C4-2B (cell line): ENCODE data around the gene SNAP25.

ENCODE experiments used
- ZFX ChIP-seq: fragments of 450-650 bp; IDR thresholded peaks from 2 replicates; pipeline ENCODE4 v1.6.1; 2017
- TF ChIP-seq, protein P1 (sequence below): fragments of 450-650 bp; conservative IDR thresholded peaks from 2 replicates; pipeline ENCODE4 v1.5.1; 2017; ENCODE audit warnings: mild to moderate bottlenecking

DNA sequence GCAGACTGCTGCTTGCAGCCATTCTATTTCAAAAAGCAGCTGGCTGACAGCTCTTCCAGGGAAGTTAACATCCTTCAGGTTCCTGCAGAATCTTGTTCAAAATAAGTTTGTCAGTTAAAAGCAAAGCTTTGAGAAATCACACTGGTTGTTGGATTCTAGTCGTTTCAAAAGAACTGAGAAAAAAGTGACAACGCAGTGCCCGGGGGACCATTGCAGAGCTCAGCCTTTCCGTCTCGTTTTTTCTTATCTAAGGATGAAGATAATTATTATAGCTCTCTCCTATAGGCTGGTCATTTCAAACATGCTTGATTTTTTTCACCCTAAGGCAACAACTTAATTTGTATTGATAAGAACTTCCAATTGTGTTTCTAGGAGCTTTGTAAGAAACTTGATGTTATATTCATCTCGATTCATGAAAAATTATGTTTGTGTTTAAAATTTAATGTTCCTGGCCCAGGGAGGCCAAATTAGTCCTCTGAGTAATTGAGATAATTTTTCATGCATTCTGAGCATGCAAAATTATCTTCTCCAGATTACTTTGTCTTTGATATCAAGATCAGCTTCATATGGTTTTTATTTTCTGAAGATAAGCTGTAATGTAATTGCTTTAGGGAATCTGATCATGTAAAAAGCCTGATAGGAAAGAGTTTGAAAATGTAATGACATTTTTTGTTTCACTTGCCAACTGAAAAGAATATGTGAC is 58.4 kb downstream of the SNAP25 start:
- TF ChIP-seq, protein P1, sequence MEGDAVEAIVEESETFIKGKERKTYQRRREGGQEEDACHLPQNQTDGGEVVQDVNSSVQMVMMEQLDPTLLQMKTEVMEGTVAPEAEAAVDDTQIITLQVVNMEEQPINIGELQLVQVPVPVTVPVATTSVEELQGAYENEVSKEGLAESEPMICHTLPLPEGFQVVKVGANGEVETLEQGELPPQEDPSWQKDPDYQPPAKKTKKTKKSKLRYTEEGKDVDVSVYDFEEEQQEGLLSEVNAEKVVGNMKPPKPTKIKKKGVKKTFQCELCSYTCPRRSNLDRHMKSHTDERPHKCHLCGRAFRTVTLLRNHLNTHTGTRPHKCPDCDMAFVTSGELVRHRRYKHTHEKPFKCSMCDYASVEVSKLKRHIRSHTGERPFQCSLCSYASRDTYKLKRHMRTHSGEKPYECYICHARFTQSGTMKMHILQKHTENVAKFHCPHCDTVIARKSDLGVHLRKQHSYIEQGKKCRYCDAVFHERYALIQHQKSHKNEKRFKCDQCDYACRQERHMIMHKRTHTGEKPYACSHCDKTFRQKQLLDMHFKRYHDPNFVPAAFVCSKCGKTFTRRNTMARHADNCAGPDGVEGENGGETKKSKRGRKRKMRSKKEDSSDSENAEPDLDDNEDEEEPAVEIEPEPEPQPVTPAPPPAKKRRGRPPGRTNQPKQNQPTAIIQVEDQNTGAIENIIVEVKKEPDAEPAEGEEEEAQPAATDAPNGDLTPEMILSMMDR: no peak
- no peak for TF ChIP-seq ZFX
